ENCODE data around the gene KRT73. TPM values are rescaled to one million over a fixed set of nuclear protein-coding genes. Genes with fewer than 3 reads are reported as not detected.

KRT73 gene
- total and polyA plus RNA-seq, 8 donors: not detected

GRCh38 chr12:52643233-52644077 lies 25.1 kb upstream of the KRT73 start:
- Histone ChIP-seq H3K27me3 (peaks cover 0 to 21% (median 0%) of the 10 kb centered on the region in 3 donors), H3K9me3 (no peaks in the 10 kb centered on the region), H3K36me3 (no peaks in the 10 kb centered on the region), H3K27ac (no peak overlapping the region), H3K4me3 (no peak overlapping the region), H3K4me1 (peaks cover 0 to 7% (median 0%) of the 10 kb centered on the region in 4 donors)
- intact Hi-C loops (cut with DNase I; ENCODE audit: low total_unique reads): no loop called here
- 80 to 93% (median 86%) methylated on average over 9 to 10 of the region's 10 CpGs for WGBS, 5 donors
- DNase-seq: no peak
- no peak for TF ChIP-seq POLR2AphosphoS5 (IDR thresholded peaks at IDR 0.05)
- no peak for TF ChIP-seq CTCF (IDR thresholded peaks at IDR 0.05)
- no peak for TF ChIP-seq EP300 (IDR thresholded peaks at IDR 0.05)
- TF ChIP-seq POLR2A (IDR thresholded peaks at IDR 0.05): no peak

- Histone ChIP-seq H3K4me1 (peaks cover 0 to 7% (median 0%) of the 10 kb centered on the region in 4 donors), H3K9me3 (no peaks in the 10 kb centered on the region), H3K4me3 (no peak overlapping the region), H3K27me3 (peaks cover 0 to 21% (median 0%) of the 10 kb centered on the region in 3 donors), H3K27ac (no peak overlapping the region), H3K36me3 (no peaks in the 10 kb centered on the region)
- 67 to 81% (median 77%) methylated on average over 4 of the region's 4 CpGs for WGBS, 5 donors
- DNase-seq: no peak
- TF ChIP-seq POLR2AphosphoS5 (IDR thresholded peaks at IDR 0.05) (no peak), EP300 (IDR thresholded peaks at IDR 0.05) (no peak), POLR2A (IDR thresholded peaks at IDR 0.05) (no peak), CTCF (IDR thresholded peaks at IDR 0.05) (no peak)
- intact Hi-C loops (cut with DNase I; ENCODE audit: low total_unique reads): no loop called here
Measured at GRCh38 chr12:52641468-52641867, 23.1 kb upstream of the KRT73 start.

- Histone ChIP-seq H3K36me3 (no peaks in the 10 kb centered on the region), H3K27me3 (peaks cover 0 to 7% (median 0%) of the 10 kb centered on the region in 3 donors), H3K27ac (no peak overlapping the region), H3K4me3 (no peak overlapping the region), H3K4me1 (peaks cover 0 to 9% (median 0%) of the 10 kb centered on the region in 4 donors), H3K9me3 (no peaks in the 10 kb centered on the region)
- intact Hi-C loops (cut with DNase I; ENCODE audit: low total_unique reads): no loop called here
- DNase-seq: no peak
- TF ChIP-seq EP300 (IDR thresholded peaks at IDR 0.05) (no peak), CTCF (IDR thresholded peaks at IDR 0.05) (no peak), POLR2AphosphoS5 (IDR thresholded peaks at IDR 0.05) (no peak), POLR2A (IDR thresholded peaks at IDR 0.05) (no peak)
- 58 to 82% (median 70%) methylated on average over 4 of the region's 4 CpGs for WGBS, 5 donors
Measured at GRCh38 chr12:52637299-52637698, 18.9 kb upstream of the KRT73 start.

- no peak overlapping the region for H3K27ac ChIP-seq
- H3K27me3 ChIP-seq: peaks cover 0 to 4% (median 0%) of the 10 kb centered on the region in 3 donors
- H3K4me3 ChIP-seq: no peak overlapping the region
- no peaks in the 10 kb centered on the region for H3K36me3 ChIP-seq
- no peaks in the 10 kb centered on the region for H3K9me3 ChIP-seq
- TF ChIP-seq CTCF (IDR thresholded peaks at IDR 0.05) (no peak), POLR2AphosphoS5 (IDR thresholded peaks at IDR 0.05) (no peak), EP300 (IDR thresholded peaks at IDR 0.05) (no peak), POLR2A (IDR thresholded peaks at IDR 0.05) (no peak)
- DNase-seq: no peak
- intact Hi-C loops (cut with DNase I; ENCODE audit: low total_unique reads): no loop called here
- 57 to 73% (median 60%) methylated on average over 5 of the region's 5 CpGs for WGBS, 5 donors
- peaks cover 0 to 13% (median 0%) of the 10 kb centered on the region in 4 donors for H3K4me1 ChIP-seq
Measured at GRCh38 chr12:52636592-52637258, 18.4 kb upstream of the KRT73 start.
